ENCODE data around the gene UVRAG. TPM values are rescaled to one million over a fixed set of nuclear protein-coding genes. Genes with fewer than 3 reads are reported as not detected.

The UVRAG gene
- total RNA-seq, 1 donor from 2014 or later, result 103 TPM

DNA sequence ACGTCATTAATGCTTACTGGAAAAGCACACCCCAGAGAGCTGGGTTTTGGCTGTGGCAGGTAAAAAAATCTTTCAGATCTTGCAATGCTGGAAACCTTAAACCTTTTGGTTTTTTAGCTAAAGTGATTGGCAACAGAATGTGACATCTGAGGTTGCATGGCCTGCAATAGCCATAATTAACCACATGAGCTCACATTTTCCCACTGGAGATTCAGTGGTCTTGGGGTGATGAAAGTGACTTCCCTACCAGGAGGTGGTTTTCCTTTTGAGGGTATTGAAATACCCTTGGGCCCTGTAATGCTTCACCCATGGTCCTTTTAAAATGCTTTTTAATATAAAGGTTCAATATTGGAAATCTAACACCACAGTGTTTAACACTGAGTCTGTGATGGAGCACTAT, 198.5 kb downstream of the UVRAG start:
- TF ChIP-seq, protein P1, sequence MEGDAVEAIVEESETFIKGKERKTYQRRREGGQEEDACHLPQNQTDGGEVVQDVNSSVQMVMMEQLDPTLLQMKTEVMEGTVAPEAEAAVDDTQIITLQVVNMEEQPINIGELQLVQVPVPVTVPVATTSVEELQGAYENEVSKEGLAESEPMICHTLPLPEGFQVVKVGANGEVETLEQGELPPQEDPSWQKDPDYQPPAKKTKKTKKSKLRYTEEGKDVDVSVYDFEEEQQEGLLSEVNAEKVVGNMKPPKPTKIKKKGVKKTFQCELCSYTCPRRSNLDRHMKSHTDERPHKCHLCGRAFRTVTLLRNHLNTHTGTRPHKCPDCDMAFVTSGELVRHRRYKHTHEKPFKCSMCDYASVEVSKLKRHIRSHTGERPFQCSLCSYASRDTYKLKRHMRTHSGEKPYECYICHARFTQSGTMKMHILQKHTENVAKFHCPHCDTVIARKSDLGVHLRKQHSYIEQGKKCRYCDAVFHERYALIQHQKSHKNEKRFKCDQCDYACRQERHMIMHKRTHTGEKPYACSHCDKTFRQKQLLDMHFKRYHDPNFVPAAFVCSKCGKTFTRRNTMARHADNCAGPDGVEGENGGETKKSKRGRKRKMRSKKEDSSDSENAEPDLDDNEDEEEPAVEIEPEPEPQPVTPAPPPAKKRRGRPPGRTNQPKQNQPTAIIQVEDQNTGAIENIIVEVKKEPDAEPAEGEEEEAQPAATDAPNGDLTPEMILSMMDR (IDR thresholded peaks at IDR 0.05), result no peak
- no peak overlapping the region for H3K27ac Mint-ChIP-seq
- DNase-seq, result no peak
- H3K4me1 Mint-ChIP-seq, result no peaks in the 10 kb centered on the region
- no peaks in the 10 kb centered on the region for H3K27me3 Mint-ChIP-seq
- H3K9me3 Mint-ChIP-seq, result peaks cover 12% of the 10 kb centered on the region
- CTCF ChIA-PET, result no interaction called here
- ATAC-seq (ENCODE audit: low read depth), result no peak
- no peak overlapping the region for H3K4me3 Mint-ChIP-seq
- intact Hi-C loops (cut with micrococcal nuclease), result no loop called here
- H3K36me3 Mint-ChIP-seq (ENCODE audit: low read depth), result peaks cover 89% of the 10 kb centered on the region
- POLR2A ChIA-PET, result interaction anchor here (0.8 kb wide), 1 partner anchor 58 kb away, joined by 3 read pairs; no protein-coding TSS in a partner anchor

DNA sequence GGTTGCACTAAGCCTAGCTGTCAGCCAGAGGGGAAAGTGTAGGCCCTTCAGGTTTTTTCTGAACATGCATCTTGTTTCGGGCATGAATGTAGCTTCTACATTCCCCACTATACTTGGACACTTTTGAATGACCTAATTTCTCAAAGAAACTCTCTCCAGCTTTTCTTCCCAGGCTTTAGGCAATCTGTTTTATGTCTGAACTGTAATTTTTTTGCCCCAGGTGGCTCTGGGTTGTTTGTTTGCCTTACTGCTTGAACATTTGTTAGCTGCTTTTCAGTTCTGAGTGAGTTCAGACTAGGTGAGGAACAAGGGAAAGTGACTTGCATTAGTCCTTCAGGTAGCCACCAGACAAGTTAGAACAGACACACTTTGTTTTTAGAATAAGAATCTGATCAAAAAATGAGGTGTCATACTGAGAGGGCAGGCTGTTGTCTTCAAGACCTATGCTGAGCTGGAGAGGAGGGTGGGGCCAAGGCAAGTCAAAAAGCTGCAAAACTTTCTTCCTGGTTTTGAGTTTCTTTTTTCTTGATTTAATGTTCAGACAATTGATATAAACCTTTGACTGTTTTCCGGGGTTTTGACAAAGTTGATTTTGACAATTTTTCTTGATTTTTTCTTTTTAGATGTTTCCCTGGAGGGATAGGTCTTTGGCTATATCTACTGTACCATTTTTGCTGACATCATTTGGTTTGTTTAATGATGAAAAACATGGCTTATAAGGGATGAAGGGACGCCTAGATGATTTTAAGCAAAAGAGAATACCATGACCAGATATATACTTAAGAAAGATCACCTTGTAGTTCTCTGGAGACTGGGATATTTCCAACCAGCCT, 208.4 kb downstream of the UVRAG start:
- no peak overlapping the region for H3K4me3 Mint-ChIP-seq
- POLR2A ChIA-PET, result no interaction called here
- TF ChIP-seq, protein P1 (IDR thresholded peaks at IDR 0.05), result no peak
- CTCF ChIA-PET, result no interaction called here
- intact Hi-C loops (cut with micrococcal nuclease), result no loop called here
- DNase-seq (no peak), ATAC-seq (ENCODE audit: low read depth) (no peak)
- peaks cover 16% of the 10 kb centered on the region for H3K4me1 Mint-ChIP-seq
- H3K36me3 Mint-ChIP-seq (ENCODE audit: low read depth), result peaks cover 89% of the 10 kb centered on the region
- H3K27ac Mint-ChIP-seq, result peak overlapping the region; percentile 7
- H3K27me3 Mint-ChIP-seq, result no peaks in the 10 kb centered on the region
- H3K9me3 Mint-ChIP-seq, result no peaks in the 10 kb centered on the region

DNA sequence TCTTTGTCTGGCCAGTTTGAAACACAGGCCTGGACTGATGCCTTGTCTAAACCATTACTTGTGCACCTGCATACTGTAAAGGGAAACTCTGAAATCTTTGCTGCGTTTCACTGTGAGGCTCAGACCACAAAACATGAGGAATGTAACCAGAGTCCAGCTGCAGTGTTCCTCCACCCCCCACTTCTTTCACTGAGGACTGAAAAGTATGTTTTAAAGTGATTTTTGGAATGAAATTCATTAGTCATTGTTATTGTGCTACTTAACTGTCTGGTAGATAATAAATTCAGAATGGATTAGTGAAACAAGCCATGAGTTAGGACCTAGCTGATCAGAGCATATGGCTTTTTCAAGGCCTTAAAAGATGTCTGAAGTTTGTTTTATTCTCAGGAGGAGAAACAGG, 210.1 kb downstream of the UVRAG start:
- TF ChIP-seq, protein P1 (IDR thresholded peaks at IDR 0.05), result no peak
- Mint-ChIP-seq H3K9me3 (no peaks in the 10 kb centered on the region), H3K27me3 (no peaks in the 10 kb centered on the region), H3K27ac (peak overlapping the region; percentile 8), H3K4me1 (peaks cover 16% of the 10 kb centered on the region), H3K36me3 (ENCODE audit: low read depth) (peaks cover 88% of the 10 kb centered on the region), H3K4me3 (no peak overlapping the region)
- POLR2A ChIA-PET, result no interaction called here
- ATAC-seq (ENCODE audit: low read depth), result no peak
- CTCF ChIA-PET, result interaction anchor here (0.5 kb wide), 1 partner anchor 56 kb away, joined by 3 read pairs; no protein-coding TSS in a partner anchor
- no peak for DNase-seq
- intact Hi-C loops (cut with micrococcal nuclease), result no loop called here

DNA sequence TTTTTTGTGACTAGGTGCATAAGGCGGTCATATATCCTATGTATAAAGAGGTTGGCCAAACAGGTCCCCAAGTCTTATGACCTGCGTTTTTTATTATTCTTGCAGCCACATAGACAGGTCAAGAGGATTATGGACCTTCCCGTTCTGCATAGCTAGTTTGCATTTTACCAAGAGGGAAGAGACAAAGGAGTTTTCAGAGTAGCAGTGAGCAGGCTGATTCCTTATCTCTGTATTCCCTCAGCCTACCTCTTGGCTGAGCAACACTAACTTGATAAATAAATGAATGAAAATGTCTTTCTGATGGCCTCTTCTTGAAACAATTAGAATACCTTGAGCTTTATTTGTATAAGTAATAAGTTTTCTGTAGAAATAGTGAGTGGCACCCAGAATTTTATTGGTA, 210.8 kb downstream of the UVRAG start:
- no peaks in the 10 kb centered on the region for H3K27me3 Mint-ChIP-seq
- ChIA-PET POLR2A (no interaction called here), CTCF (no interaction called here)
- DNase-seq (no peak), ATAC-seq (ENCODE audit: low read depth) (no peak)
- no peak overlapping the region for H3K4me3 Mint-ChIP-seq
- no peaks in the 10 kb centered on the region for H3K9me3 Mint-ChIP-seq
- peak overlapping the region; percentile 10 for H3K27ac Mint-ChIP-seq
- TF ChIP-seq, protein P1 (IDR thresholded peaks at IDR 0.05), result no peak
- intact Hi-C loops (cut with micrococcal nuclease), result no loop called here
- peaks cover 90% of the 10 kb centered on the region for H3K36me3 Mint-ChIP-seq (ENCODE audit: low read depth)
- peaks cover 18% of the 10 kb centered on the region for H3K4me1 Mint-ChIP-seq

DNA sequence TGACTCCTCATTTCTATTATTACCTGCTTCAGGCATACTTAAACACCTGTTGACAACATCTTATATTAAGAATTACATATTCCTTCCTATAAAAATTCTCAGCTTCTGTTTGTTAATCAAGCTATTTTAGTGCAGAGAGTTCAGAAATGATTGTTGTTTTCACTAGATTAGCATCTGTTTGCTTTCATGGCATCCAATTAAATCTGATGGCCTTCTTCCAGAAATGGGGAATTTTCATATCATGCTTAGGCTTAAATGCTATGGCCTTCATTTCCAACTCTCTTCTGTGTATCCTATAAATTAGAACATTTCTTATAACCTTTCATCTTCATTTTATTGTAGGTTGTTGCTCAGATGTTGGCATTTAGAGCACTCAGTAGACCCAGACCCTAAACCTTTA, 211.3 kb downstream of the UVRAG start:
- ATAC-seq (ENCODE audit: low read depth) (no peak), DNase-seq (no peak)
- Mint-ChIP-seq H3K27me3 (no peaks in the 10 kb centered on the region), H3K36me3 (ENCODE audit: low read depth) (peaks cover 90% of the 10 kb centered on the region), H3K27ac (peak overlapping the region; percentile 10), H3K9me3 (no peaks in the 10 kb centered on the region), H3K4me1 (peaks cover 21% of the 10 kb centered on the region), H3K4me3 (no peak overlapping the region)
- ChIA-PET CTCF (no interaction called here), POLR2A (no interaction called here)
- intact Hi-C loops (cut with micrococcal nuclease), result no loop called here
- TF ChIP-seq, protein P1 (IDR thresholded peaks at IDR 0.05), result no peak
